ENCODE data around the gene TNS3.

The TNS3 gene

GRCh38 chr7:47517821-47518480 is 64.0 kb downstream of the TNS3 start:
- no peak overlapping the region for H3K27ac Mint-ChIP-seq
- H3K4me3 Mint-ChIP-seq: no peak overlapping the region
- H3K27me3 Mint-ChIP-seq: no peaks in the 10 kb centered on the region
- H3K9me3 Mint-ChIP-seq: no peaks in the 10 kb centered on the region
- no peaks in the 10 kb centered on the region for H3K4me1 Mint-ChIP-seq
- no peaks in the 10 kb centered on the region for H3K36me3 Mint-ChIP-seq

DNA sequence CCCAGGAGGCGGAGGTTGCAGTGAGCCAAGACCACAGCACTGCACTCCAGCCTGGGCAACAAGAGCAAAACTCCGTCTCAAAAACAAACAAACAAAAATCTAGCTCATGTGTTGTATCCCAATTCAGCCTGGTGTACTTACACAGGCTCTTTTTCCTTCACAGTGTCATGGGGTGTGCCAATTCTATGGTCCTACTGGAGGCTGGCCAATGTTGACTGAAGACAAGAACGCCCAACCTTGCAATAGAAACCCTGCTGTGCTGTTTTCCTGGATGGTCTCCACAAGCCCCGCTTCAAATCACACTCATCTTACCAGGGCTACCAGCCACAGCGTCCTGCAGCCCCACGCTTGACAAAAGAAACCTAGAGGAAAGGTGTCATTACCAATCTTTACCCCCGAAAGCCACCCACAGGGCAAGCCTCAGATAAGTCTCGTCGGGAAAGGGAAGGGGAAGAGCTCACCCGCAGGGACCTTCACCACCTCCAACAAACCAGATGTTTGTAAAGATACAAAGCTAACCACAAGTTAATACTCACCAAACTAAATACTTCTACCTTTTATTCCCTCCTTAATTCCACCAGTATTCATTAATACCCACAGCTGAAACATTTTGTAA is 64.8 kb downstream of the TNS3 start:
- no peak overlapping the region for H3K27ac Mint-ChIP-seq
- H3K4me1 Mint-ChIP-seq: no peaks in the 10 kb centered on the region
- no peaks in the 10 kb centered on the region for H3K9me3 Mint-ChIP-seq
- no peaks in the 10 kb centered on the region for H3K27me3 Mint-ChIP-seq
- no peaks in the 10 kb centered on the region for H3K36me3 Mint-ChIP-seq
- no peak overlapping the region for H3K4me3 Mint-ChIP-seq

DNA sequence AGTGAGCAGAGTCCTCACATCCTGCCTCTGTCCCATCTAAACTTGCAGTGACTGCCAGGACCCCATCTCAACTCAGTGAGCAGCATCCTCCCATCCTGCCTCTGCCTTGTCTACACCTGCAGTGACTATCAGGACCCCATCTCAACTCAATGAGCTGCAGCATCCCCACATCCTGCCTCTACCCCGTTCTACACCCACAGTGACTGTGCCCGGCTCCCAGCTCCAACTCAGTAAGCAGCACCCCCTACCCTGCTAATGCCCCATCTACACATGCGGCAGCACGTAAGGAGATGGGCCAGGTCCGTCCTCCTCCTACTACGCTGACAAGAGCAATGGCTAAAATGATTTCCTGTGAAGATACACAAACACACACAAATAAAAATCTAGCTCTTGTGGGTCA is 65.5 kb downstream of the TNS3 start:
- Mint-ChIP-seq H3K9me3 (no peaks in the 10 kb centered on the region), H3K4me1 (no peaks in the 10 kb centered on the region), H3K27ac (no peak overlapping the region), H3K36me3 (no peaks in the 10 kb centered on the region), H3K27me3 (no peaks in the 10 kb centered on the region), H3K4me3 (no peak overlapping the region)

DNA sequence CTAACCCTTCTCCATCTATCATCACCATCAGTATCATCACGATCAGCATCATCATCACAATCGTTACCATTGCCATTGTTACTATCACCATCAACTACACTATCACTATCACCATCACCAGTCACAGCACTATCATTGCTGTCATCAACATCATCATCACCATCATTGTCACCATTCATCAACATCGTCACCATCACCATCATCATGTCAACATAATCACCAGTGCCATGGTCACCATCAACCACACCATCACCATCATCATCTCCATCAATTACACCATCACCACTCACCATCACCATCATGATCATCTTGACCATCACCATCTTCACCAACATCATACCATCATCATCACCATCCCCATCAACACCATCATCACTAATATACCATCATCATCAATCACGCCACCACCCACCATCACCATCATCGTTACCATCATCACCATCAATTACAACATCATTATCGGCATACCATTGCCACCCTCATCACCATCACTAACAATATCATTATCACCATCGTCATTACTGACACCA is 66.5 kb downstream of the TNS3 start:
- Mint-ChIP-seq H3K36me3 (no peaks in the 10 kb centered on the region), H3K9me3 (no peaks in the 10 kb centered on the region), H3K4me1 (no peaks in the 10 kb centered on the region), H3K4me3 (no peak overlapping the region), H3K27ac (no peak overlapping the region), H3K27me3 (no peaks in the 10 kb centered on the region)

DNA sequence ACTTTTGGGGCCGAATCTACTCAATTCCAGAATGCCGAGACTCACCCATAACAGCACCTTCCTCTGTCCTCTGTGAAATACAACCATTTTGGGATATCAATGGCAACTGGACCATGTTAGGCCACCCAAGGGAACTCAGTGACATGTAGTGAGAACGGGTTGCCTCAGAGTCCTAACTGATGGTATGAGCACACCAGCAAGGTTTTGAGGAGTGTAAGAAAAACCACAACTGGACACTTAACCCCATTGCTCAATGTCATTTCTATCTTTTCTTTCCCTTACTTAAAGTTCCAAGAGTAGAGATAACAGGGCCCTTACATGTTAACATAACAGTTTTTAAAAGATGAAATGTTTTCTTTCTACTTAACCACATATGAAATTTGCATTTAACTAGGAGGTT is 67.1 kb downstream of the TNS3 start:
- Mint-ChIP-seq H3K4me1 (no peaks in the 10 kb centered on the region), H3K9me3 (no peaks in the 10 kb centered on the region), H3K27ac (no peak overlapping the region), H3K36me3 (no peaks in the 10 kb centered on the region), H3K4me3 (no peak overlapping the region), H3K27me3 (no peaks in the 10 kb centered on the region)

GRCh38 chr7:47514367-47514766 is 67.5 kb downstream of the TNS3 start:
- no peaks in the 10 kb centered on the region for H3K27me3 Mint-ChIP-seq
- H3K9me3 Mint-ChIP-seq: no peaks in the 10 kb centered on the region
- H3K4me3 Mint-ChIP-seq: no peak overlapping the region
- no peaks in the 10 kb centered on the region for H3K4me1 Mint-ChIP-seq
- no peaks in the 10 kb centered on the region for H3K36me3 Mint-ChIP-seq
- no peak overlapping the region for H3K27ac Mint-ChIP-seq

DNA sequence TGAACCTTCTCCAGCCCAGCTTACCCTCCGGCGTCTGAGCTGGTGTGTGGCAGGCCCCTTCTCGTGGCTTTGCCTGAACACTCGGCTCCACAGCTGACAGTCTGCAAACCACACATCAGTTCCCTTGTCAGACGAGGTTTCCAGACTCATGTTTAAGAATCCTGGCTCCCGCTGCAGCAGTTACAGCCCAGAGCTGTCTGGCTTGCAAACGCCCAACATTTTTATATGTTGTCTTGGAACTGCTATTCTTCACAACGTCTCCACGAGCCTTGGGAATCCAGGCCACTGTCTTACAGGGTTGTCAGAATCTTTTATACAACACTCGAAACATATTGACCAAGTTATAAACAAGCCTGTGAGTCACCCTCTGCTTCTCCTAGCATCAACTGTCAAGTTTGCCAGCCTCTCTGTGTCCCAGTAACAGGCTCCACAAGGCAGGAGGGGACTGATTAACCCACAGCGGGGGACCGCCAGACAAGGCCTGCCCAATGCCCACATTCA is 68.1 kb downstream of the TNS3 start:
- Mint-ChIP-seq H3K9me3 (no peaks in the 10 kb centered on the region), H3K36me3 (no peaks in the 10 kb centered on the region), H3K4me1 (no peaks in the 10 kb centered on the region), H3K27me3 (no peaks in the 10 kb centered on the region), H3K27ac (no peak overlapping the region), H3K4me3 (no peak overlapping the region)

GRCh38 chr7:47512481-47513176 is 69.3 kb downstream of the TNS3 start:
- H3K4me1 Mint-ChIP-seq: no peaks in the 10 kb centered on the region
- no peaks in the 10 kb centered on the region for H3K36me3 Mint-ChIP-seq
- H3K9me3 Mint-ChIP-seq: no peaks in the 10 kb centered on the region
- H3K27me3 Mint-ChIP-seq: no peaks in the 10 kb centered on the region
- H3K27ac Mint-ChIP-seq: no peak overlapping the region
- no peak overlapping the region for H3K4me3 Mint-ChIP-seq

- no peaks in the 10 kb centered on the region for H3K4me1 Mint-ChIP-seq
These were observed 70.1 kb downstream of the TNS3 start for GRCh38 chr7:47511699-47512370.

GRCh38 chr7:47510786-47511185 is 71.1 kb downstream of the TNS3 start:
- H3K4me1 Mint-ChIP-seq: no peaks in the 10 kb centered on the region
- no peak overlapping the region for H3K27ac Mint-ChIP-seq
- H3K9me3 Mint-ChIP-seq: no peaks in the 10 kb centered on the region
- no peaks in the 10 kb centered on the region for H3K36me3 Mint-ChIP-seq
- no peaks in the 10 kb centered on the region for H3K27me3 Mint-ChIP-seq
- H3K4me3 Mint-ChIP-seq: no peak overlapping the region

More at GRCh38 chr7:47511699-47512370, 70.1 kb downstream of the TNS3 start:
- H3K9me3 Mint-ChIP-seq: no peaks in the 10 kb centered on the region
- H3K27me3 Mint-ChIP-seq: no peaks in the 10 kb centered on the region
- H3K27ac Mint-ChIP-seq: no peak overlapping the region
- H3K36me3 Mint-ChIP-seq: no peaks in the 10 kb centered on the region
- no peak overlapping the region for H3K4me3 Mint-ChIP-seq

- H3K27ac Mint-ChIP-seq: no peak overlapping the region
- no peak overlapping the region for H3K4me3 Mint-ChIP-seq
- no peaks in the 10 kb centered on the region for H3K4me1 Mint-ChIP-seq
- H3K36me3 Mint-ChIP-seq: no peaks in the 10 kb centered on the region
- H3K9me3 Mint-ChIP-seq: no peaks in the 10 kb centered on the region
- H3K27me3 Mint-ChIP-seq: no peaks in the 10 kb centered on the region
These were observed 71.7 kb downstream of the TNS3 start for GRCh38 chr7:47510192-47510591.

- no peak overlapping the region for H3K27ac Mint-ChIP-seq
- H3K9me3 Mint-ChIP-seq: no peaks in the 10 kb centered on the region
- no peak overlapping the region for H3K4me3 Mint-ChIP-seq
- H3K36me3 Mint-ChIP-seq: no peaks in the 10 kb centered on the region
- no peaks in the 10 kb centered on the region for H3K27me3 Mint-ChIP-seq
- no peaks in the 10 kb centered on the region for H3K4me1 Mint-ChIP-seq
These were observed 72.3 kb downstream of the TNS3 start for GRCh38 chr7:47509571-47509970.

GRCh38 chr7:47508389-47509380 is 73.2 kb downstream of the TNS3 start:
- no peaks in the 10 kb centered on the region for H3K9me3 Mint-ChIP-seq
- no peak overlapping the region for H3K4me3 Mint-ChIP-seq
- H3K4me1 Mint-ChIP-seq: no peaks in the 10 kb centered on the region
- H3K27me3 Mint-ChIP-seq: no peaks in the 10 kb centered on the region
- H3K36me3 Mint-ChIP-seq: no peaks in the 10 kb centered on the region
- no peak overlapping the region for H3K27ac Mint-ChIP-seq

- Mint-ChIP-seq H3K9me3 (no peaks in the 10 kb centered on the region), H3K27me3 (no peaks in the 10 kb centered on the region), H3K4me3 (no peak overlapping the region), H3K4me1 (no peaks in the 10 kb centered on the region), H3K36me3 (no peaks in the 10 kb centered on the region), H3K27ac (no peak overlapping the region)
These were observed 74.4 kb downstream of the TNS3 start for GRCh38 chr7:47507522-47507921.

Data from activated naive CD4-positive, alpha-beta T cell treated with anti-CD3 and anti-CD28 coated beads, Interleukin-2, amount 50 U/mL, for 24 hours (primary cell).